ENCODE results near the gene OVCA2. TPM values are rescaled to one million over a fixed set of nuclear protein-coding genes. Genes with fewer than 3 reads are reported as not detected.

OVCA2 gene
- total and polyA plus RNA-seq, 10 donors = 20.9 to 68.8 (median 35.6) TPM

DNA sequence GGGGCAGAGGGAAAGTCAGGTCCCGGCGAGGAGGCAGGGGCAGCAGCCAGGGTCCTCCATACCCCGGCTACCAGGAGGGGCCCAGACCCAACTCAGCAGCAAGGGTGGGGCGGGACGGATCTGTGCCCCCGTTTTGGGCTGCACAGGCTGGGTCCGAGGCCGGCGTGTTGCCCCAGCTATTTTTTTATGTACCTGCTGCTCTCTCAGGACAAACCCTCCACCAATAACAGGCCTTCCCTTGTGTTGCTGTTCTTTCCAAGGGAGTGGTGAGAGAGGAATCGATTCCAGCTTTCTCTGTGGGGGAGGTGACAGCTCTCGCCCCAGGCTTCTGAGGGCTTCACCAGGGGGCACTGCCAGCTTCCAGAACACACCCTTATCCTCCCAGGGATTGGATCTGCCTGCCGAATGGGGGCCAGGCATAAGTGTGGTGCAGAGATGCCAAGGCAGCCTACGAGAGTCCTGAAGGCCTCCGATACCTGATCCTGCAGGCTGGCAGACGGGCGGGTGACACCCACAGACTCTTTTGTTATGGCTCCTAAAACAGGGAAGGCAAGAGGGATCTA is 39.0 kb upstream of the OVCA2 start:
- 70 to 81% (median 78%) methylated on average over 13 to 16 of the region's 16 CpGs for WGBS, 5 donors
- no peak for TF ChIP-seq POLR2AphosphoS5 (IDR thresholded peaks at IDR 0.05)
- H3K9me3 ChIP-seq = no peaks in the 10 kb centered on the region
- peaks cover 13 to 61% (median 36%) of the 10 kb centered on the region in 6 donors for H3K4me1 ChIP-seq
- peaks cover 0 to 32% (median 16%) of the 10 kb centered on the region in 7 donors for H3K27me3 ChIP-seq (replicated peaks in 1 of 7)
- H3K27ac ChIP-seq = peak overlapping the region in 3 of 8 donors; percentile 1 to 34 (median 22)
- no peaks in the 10 kb centered on the region for H3K36me3 ChIP-seq
- intact Hi-C loops (cut with DNase I; ENCODE audit: low total_unique reads) = no loop called here
- no peak overlapping the region for H3K4me3 ChIP-seq
- DNase-seq = no peak

DNA sequence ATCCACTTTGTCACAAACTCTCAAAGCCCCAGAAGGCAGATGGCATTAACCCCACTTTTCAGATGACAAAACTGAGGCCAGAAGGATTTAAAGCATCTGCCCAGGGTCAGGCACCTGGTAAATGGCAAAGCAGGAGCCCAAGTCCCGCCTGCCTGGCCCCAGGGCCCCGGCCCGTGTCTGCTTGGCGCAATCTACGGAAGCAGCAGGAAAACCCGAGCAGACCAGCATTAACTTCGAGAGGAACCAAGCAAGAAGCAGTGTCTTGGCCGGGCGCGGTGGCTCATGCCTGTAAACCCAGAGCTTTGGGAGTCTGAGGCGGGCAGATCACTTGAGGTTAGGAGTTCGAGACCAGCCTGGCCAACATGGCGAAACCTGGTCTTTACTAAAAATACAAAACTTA is 38.3 kb upstream of the OVCA2 start:
- Histone ChIP-seq H3K36me3 (no peaks in the 10 kb centered on the region), H3K27ac (peak overlapping the region in 2 of 8 donors; percentile 32 to 34), H3K9me3 (no peaks in the 10 kb centered on the region), H3K4me1 (peaks cover 10 to 54% (median 30%) of the 10 kb centered on the region in 6 donors), H3K4me3 (no peak overlapping the region), H3K27me3 (replicated peaks in 1 of 7) (peaks cover 0 to 26% (median 9%) of the 10 kb centered on the region in 7 donors)
- DNase-seq = no peak
- intact Hi-C loops (cut with DNase I; ENCODE audit: low total_unique reads) = no loop called here
- TF ChIP-seq, protein P1, sequence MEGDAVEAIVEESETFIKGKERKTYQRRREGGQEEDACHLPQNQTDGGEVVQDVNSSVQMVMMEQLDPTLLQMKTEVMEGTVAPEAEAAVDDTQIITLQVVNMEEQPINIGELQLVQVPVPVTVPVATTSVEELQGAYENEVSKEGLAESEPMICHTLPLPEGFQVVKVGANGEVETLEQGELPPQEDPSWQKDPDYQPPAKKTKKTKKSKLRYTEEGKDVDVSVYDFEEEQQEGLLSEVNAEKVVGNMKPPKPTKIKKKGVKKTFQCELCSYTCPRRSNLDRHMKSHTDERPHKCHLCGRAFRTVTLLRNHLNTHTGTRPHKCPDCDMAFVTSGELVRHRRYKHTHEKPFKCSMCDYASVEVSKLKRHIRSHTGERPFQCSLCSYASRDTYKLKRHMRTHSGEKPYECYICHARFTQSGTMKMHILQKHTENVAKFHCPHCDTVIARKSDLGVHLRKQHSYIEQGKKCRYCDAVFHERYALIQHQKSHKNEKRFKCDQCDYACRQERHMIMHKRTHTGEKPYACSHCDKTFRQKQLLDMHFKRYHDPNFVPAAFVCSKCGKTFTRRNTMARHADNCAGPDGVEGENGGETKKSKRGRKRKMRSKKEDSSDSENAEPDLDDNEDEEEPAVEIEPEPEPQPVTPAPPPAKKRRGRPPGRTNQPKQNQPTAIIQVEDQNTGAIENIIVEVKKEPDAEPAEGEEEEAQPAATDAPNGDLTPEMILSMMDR (IDR thresholded peaks at IDR 0.05 in 8 of 11, conservative IDR thresholded peaks at IDR 0.05 in 3 of 11) = no peak
- no peak for TF ChIP-seq POLR2AphosphoS5 (IDR thresholded peaks at IDR 0.05)
- TF ChIP-seq POLR2A (IDR thresholded peaks at IDR 0.05) = no peak
- 90 to 96% (median 92%) methylated on average over 8 to 13 of the region's 13 CpGs for WGBS, 5 donors

- peaks cover 10 to 44% (median 22%) of the 10 kb centered on the region in 6 donors for H3K4me1 ChIP-seq
- H3K27ac ChIP-seq = peak overlapping the region in 5 of 8 donors; percentile 27 to 58 (median 45)
- H3K36me3 ChIP-seq = no peaks in the 10 kb centered on the region
- no peaks in the 10 kb centered on the region for H3K9me3 ChIP-seq
- 65 to 81% (median 76%) methylated on average over 12 of the region's 12 CpGs for WGBS, 5 donors
- DNase-seq = no peak
- intact Hi-C loops (cut with DNase I; ENCODE audit: low total_unique reads) = no loop called here
- peaks cover 0 to 16% (median 0%) of the 10 kb centered on the region in 7 donors for H3K27me3 ChIP-seq (replicated peaks in 1 of 7)
- peak; percentile 15 to 73 (median 49) for TF ChIP-seq POLR2AphosphoS5 (IDR thresholded peaks at IDR 0.05)
- no peak for TF ChIP-seq POLR2A (IDR thresholded peaks at IDR 0.05)
- H3K4me3 ChIP-seq = no peak overlapping the region
Observed at GRCh38 chr17:2004435-2004952, 37.3 kb upstream of the OVCA2 start.

GRCh38 chr17:2008332-2009126 is 33.3 kb upstream of the OVCA2 start:
- Histone ChIP-seq H3K36me3 (no peaks in the 10 kb centered on the region), H3K9me3 (no peaks in the 10 kb centered on the region), H3K27ac (no peak overlapping the region), H3K4me3 (no peak overlapping the region), H3K4me1 (peaks cover 0 to 27% (median 14%) of the 10 kb centered on the region in 6 donors), H3K27me3 (replicated peaks in 1 of 7) (peaks cover 0 to 14% (median 0%) of the 10 kb centered on the region in 7 donors)
- 59 to 85% (median 76%) methylated on average over 15 of the region's 15 CpGs for WGBS, 5 donors
- TF ChIP-seq POLR2AphosphoS5 (IDR thresholded peaks at IDR 0.05) = no peak
- no peak for TF ChIP-seq POLR2A (IDR thresholded peaks at IDR 0.05)
- DNase-seq = no peak
- intact Hi-C loops (cut with DNase I; ENCODE audit: low total_unique reads) = no loop called here

DNA sequence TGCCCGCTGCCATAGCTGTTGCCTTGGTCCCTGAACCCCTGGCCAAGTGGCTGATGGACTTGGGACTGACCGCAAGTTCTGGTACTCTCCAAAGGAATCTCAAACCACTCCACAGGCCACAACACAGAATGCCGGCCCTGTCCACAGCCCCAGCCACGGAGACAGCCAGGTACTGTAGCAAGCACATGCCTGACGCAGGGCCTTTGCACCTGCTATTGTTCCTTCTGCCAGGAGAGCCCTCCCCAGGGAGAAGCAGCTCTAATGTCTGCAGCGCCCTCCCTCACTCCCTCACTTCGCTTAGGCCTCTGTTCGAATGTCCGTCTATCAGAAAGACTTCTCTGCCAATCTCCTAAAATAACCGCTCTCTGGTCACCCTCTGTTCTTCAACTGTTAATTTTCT is 32.1 kb upstream of the OVCA2 start:
- no peak for TF ChIP-seq POLR2A (IDR thresholded peaks at IDR 0.05)
- TF ChIP-seq, protein P1 (IDR thresholded peaks at IDR 0.05 in 8 of 11, conservative IDR thresholded peaks at IDR 0.05 in 3 of 11) = no peak
- no peak for TF ChIP-seq POLR2AphosphoS5 (IDR thresholded peaks at IDR 0.05)
- peaks cover 0 to 21% (median 12%) of the 10 kb centered on the region in 6 donors for H3K4me1 ChIP-seq
- no peak for DNase-seq
- 95 to 100% (median 96%) methylated on average over 4 to 10 of the region's 10 CpGs for WGBS, 5 donors
- H3K36me3 ChIP-seq = no peaks in the 10 kb centered on the region
- H3K4me3 ChIP-seq = no peak overlapping the region
- intact Hi-C loops (cut with DNase I; ENCODE audit: low total_unique reads) = no loop called here
- H3K27ac ChIP-seq = no peak overlapping the region
- H3K9me3 ChIP-seq = no peaks in the 10 kb centered on the region
- peaks cover 0 to 14% (median 0%) of the 10 kb centered on the region in 7 donors for H3K27me3 ChIP-seq (replicated peaks in 1 of 7)

Measured in spleen (tissue), 11 donors.